ENCODE results near the gene PLIN3. TPM values are rescaled to one million over a fixed set of nuclear protein-coding genes. Genes with fewer than 3 reads are reported as not detected.
"Not testable (repeated sequence)": the region's sequence is repeated elsewhere in the genome, so short reads cannot be mapped to it uniquely, and the experiment has no call there.

The PLIN3 gene
- total and polyA plus RNA-seq, 2 experiments from 2014 or later = 38.0 to 59.9 TPM

- H3K9me3 Mint-ChIP-seq; H3K27me3 Mint-ChIP-seq (ENCODE audit: insufficient read depth, low read depth, poor library complexity); H3K4me1 Mint-ChIP-seq; H3K4me3 Mint-ChIP-seq; ATAC-seq; H3K4me2 ChIP-seq; H3K4me3 ChIP-seq; H3K9me2 ChIP-seq (ENCODE audit: insufficient read depth); H3K27ac Mint-ChIP-seq; H2AFZ ChIP-seq; H4K20me1 ChIP-seq (replicated peaks; ENCODE audit: insufficient read depth); H3K27ac ChIP-seq (ENCODE audit: low read depth); H3F3A ChIP-seq (replicated peaks; ENCODE audit: low read depth); DNase-seq (ENCODE audit: low spot score); H3K4me1 ChIP-seq (ENCODE audit: insufficient read depth); H3K79me2 ChIP-seq (replicated peaks; ENCODE audit: insufficient read depth); H3K27me3 ChIP-seq (ENCODE audit: insufficient read depth): not testable (repeated sequence)
- peaks cover 11% of the 10 kb centered on the region; the same call in 1 of the 2 replicates for H3K36me3 ChIP-seq (ENCODE audit: insufficient read depth)
- H3K36me3 Mint-ChIP-seq (ENCODE audit: low read depth) = peaks cover 22% of the 10 kb centered on the region; the same call in 2 of the 3 replicates
Observed at GRCh38 chr19:4856468-4856867, 11.0 kb downstream of the PLIN3 start.

- H3K9me3 Mint-ChIP-seq; H4K20me1 ChIP-seq (replicated peaks; ENCODE audit: insufficient read depth): not testable (repeated sequence)
Observed at GRCh38 chr19:4853506-4853905, 14.0 kb downstream of the PLIN3 start.

GRCh38 chr19:4852484-4852883, 15.0 kb downstream of the PLIN3 start:
- no peaks in the 10 kb centered on the region; the same call in 1 of the 2 replicates for H3K36me3 ChIP-seq (ENCODE audit: insufficient read depth)
- H3K9me3 Mint-ChIP-seq = no peaks in the 10 kb centered on the region
- ATAC-seq = no peak

More at GRCh38 chr19:4853506-4853905, 14.0 kb downstream of the PLIN3 start:
- not testable (repeated sequence) for H3K4me2 ChIP-seq; DNase-seq (ENCODE audit: low spot score); H3K4me1 ChIP-seq (ENCODE audit: insufficient read depth); H3K4me1 Mint-ChIP-seq; H3K36me3 ChIP-seq (ENCODE audit: insufficient read depth); H3K27ac Mint-ChIP-seq; H3K4me3 ChIP-seq; H3K4me3 Mint-ChIP-seq; H3K9me2 ChIP-seq (ENCODE audit: insufficient read depth); H2AFZ ChIP-seq; H3K27me3 ChIP-seq (ENCODE audit: insufficient read depth); H3K27me3 Mint-ChIP-seq (ENCODE audit: insufficient read depth, low read depth, poor library complexity); H3F3A ChIP-seq (replicated peaks; ENCODE audit: low read depth); ATAC-seq; H3K27ac ChIP-seq (ENCODE audit: low read depth); H3K79me2 ChIP-seq (replicated peaks; ENCODE audit: insufficient read depth)
- peaks cover 24% of the 10 kb centered on the region; the same call in 2 of the 3 replicates for H3K36me3 Mint-ChIP-seq (ENCODE audit: low read depth)

GRCh38 chr19:4851551-4852290, 15.7 kb downstream of the PLIN3 start:
- Mint-ChIP-seq H3K4me1 (no peaks in the 10 kb centered on the region), H3K27me3 (ENCODE audit: insufficient read depth, low read depth, poor library complexity) (peaks cover 8% of the 10 kb centered on the region), H3K27ac (peak overlapping the region; percentile 66), H3K4me3 (no peak overlapping the region), H3K36me3 (ENCODE audit: low read depth) (peaks cover 35% of the 10 kb centered on the region; the same call in 2 of the 3 replicates), H3K9me3 (no peaks in the 10 kb centered on the region)
- H3K36me3 ChIP-seq (ENCODE audit: insufficient read depth) = no peaks in the 10 kb centered on the region; the same call in 1 of the 2 replicates
- no peak overlapping the region for H2AFZ ChIP-seq
- no peak overlapping the region for H3K27ac ChIP-seq (ENCODE audit: low read depth)
- H3F3A ChIP-seq (replicated peaks; ENCODE audit: low read depth) = no peaks in the 10 kb centered on the region
- ATAC-seq (peak; percentile 100), DNase-seq (ENCODE audit: low spot score) (peak; percentile 85)
- no peaks in the 10 kb centered on the region for H3K9me2 ChIP-seq (ENCODE audit: insufficient read depth)
- H3K4me1 ChIP-seq (ENCODE audit: insufficient read depth) = no peaks in the 10 kb centered on the region
- no peak overlapping the region for H3K4me2 ChIP-seq
- no peaks in the 10 kb centered on the region for H3K27me3 ChIP-seq (ENCODE audit: insufficient read depth)
- H4K20me1 ChIP-seq (replicated peaks; ENCODE audit: insufficient read depth) = no peaks in the 10 kb centered on the region; the same call in 1 of the 2 replicates
- H3K4me3 ChIP-seq = no peak overlapping the region
- H3K79me2 ChIP-seq (replicated peaks; ENCODE audit: insufficient read depth) = no peaks in the 10 kb centered on the region
- TF ChIP-seq CREB1 (CRISPR knock-in tag; IDR thresholded peaks at IDR 0.05; ENCODE audit: low read depth) (0 out of 2 replicates have a peak, but pooled peaks have one; percentile 24), EZH2phosphoT487 (IDR thresholded peaks at IDR 0.05; ENCODE audit: unreplicated experiment) (no peak), POLR2AphosphoS5 (IDR thresholded peaks at IDR 0.05; ENCODE audit: low read depth) (0 out of 2 replicates have a peak, but pooled peaks have one; percentile 2)

More at GRCh38 chr19:4852484-4852883, 15.0 kb downstream of the PLIN3 start:
- no peaks in the 10 kb centered on the region for H3K9me2 ChIP-seq (ENCODE audit: insufficient read depth)
- no peaks in the 10 kb centered on the region for H3K4me1 ChIP-seq (ENCODE audit: insufficient read depth)
- H3K27ac ChIP-seq (ENCODE audit: low read depth) = no peak overlapping the region
- no peaks in the 10 kb centered on the region for H3K4me1 Mint-ChIP-seq
- DNase-seq (ENCODE audit: low spot score) = no peak
- no peaks in the 10 kb centered on the region; the same call in 1 of the 2 replicates for H4K20me1 ChIP-seq (replicated peaks; ENCODE audit: insufficient read depth)
- no peak for TF ChIP-seq ZNF114 (CRISPR knock-in tag; IDR thresholded peaks at IDR 0.05)
- TF ChIP-seq POLR2AphosphoS5 (IDR thresholded peaks at IDR 0.05; ENCODE audit: low read depth) = no peak
- H3K79me2 ChIP-seq (replicated peaks; ENCODE audit: insufficient read depth) = no peaks in the 10 kb centered on the region
- no peak overlapping the region for H3K4me3 Mint-ChIP-seq
- H3F3A ChIP-seq (replicated peaks; ENCODE audit: low read depth) = no peaks in the 10 kb centered on the region
- H2AFZ ChIP-seq = no peak overlapping the region
- H3K27me3 Mint-ChIP-seq (ENCODE audit: insufficient read depth, low read depth, poor library complexity) = peaks cover 8% of the 10 kb centered on the region
- H3K4me3 ChIP-seq = no peak overlapping the region
- H3K4me2 ChIP-seq = no peak overlapping the region
- no peaks in the 10 kb centered on the region for H3K27me3 ChIP-seq (ENCODE audit: insufficient read depth)
- no peak overlapping the region for H3K27ac Mint-ChIP-seq
- H3K36me3 Mint-ChIP-seq (ENCODE audit: low read depth) = peaks cover 30% of the 10 kb centered on the region; the same call in 2 of the 3 replicates

Measured in GM23338 (cell line).